Measurements from ENCODE around the gene NIM1K. TPM values are rescaled to one million over a fixed set of nuclear protein-coding genes. Genes with fewer than 3 reads are reported as not detected.
"Not testable (repeated sequence)": the region's sequence is repeated elsewhere in the genome, so short reads cannot be mapped to it uniquely, and the experiment has no call there.

NIM1K gene
- total RNA-seq, 1 experiment from 2014 or later, result 0.59 TPM

DNA sequence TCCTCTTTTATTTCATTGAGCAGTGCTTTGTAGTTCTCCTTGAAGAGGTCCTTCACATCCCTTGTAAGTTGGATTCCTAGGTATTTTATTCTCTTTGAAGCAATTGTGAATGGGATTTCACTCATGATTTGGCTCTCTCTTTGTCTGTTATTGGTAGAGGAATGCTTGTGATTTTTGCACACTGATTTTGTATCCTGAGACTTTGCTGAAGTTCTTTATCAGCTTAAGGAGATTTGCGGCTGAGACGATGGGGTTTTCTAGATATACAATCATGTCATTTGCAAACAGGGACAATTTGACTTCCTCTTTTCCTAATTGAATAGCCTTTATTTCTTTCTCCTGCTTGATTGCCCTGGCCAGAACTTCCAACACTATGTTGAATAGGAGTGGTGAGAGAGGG is 70.2 kb downstream of the NIM1K start:
- H3K27me3 ChIP-seq (ENCODE audit: control insufficient read depth, insufficient read depth, low read length); H3K27ac ChIP-seq (ENCODE audit: low read length); H3K4me3 ChIP-seq (ENCODE audit: low read depth in 2 of 2, low read length in 2 of 2); CTCF ChIA-PET; H3K9me3 ChIP-seq (ENCODE audit: control insufficient read depth, insufficient read depth, low read depth, low read length); POLR2A ChIA-PET; BruUV-seq (replicated peaks); DNase-seq (ENCODE audit: low read depth, low spot score); intact Hi-C loops (cut with micrococcal nuclease; ENCODE audit: unreplicated experiment); in situ Hi-C loops (cut with HindIII; ENCODE audit: low pct_unique_long_range_greater_than_20kb, low sequenced_read_pairs); ATAC-seq; H3K4me1 ChIP-seq (ENCODE audit: control insufficient read depth, insufficient read depth, low read length); H3K36me3 ChIP-seq (ENCODE audit: control insufficient read depth, insufficient read depth, low read length): not testable (repeated sequence)

DNA sequence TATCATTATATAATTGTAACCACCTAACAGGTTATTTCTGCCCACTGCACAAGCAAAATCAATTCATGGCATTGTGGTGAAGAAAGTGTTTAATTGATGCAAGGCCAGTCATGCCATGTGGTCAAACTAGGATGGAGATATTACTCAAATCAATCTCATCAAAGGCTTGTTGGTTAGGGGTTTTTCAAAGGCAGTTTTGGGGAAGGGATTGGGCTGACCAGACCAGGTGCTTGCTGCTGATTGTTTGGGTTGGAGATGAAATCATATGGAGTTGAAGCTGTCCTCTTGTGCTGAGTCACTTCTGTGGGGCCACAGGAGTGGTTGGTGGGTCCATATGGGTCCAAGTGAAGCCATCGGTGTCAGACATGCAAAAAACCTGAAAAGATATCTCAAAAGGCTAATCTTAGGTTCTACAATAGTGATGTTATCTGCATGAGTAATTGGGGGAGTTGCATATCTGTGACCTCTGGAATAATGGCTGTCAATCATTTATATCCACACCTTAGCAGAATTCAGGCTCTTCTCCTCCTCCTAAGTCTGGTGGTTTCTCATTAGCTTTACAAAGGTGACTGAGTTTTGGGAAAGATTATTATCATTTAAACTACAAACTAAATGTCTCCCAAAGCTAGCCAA is 76.3 kb downstream of the NIM1K start:
- H3K27me3 ChIP-seq (ENCODE audit: control insufficient read depth, insufficient read depth, low read length), result no peaks in the 10 kb centered on the region
- intact Hi-C loops (cut with micrococcal nuclease; ENCODE audit: unreplicated experiment), result no loop called here
- TF ChIP-seq, protein P1, sequence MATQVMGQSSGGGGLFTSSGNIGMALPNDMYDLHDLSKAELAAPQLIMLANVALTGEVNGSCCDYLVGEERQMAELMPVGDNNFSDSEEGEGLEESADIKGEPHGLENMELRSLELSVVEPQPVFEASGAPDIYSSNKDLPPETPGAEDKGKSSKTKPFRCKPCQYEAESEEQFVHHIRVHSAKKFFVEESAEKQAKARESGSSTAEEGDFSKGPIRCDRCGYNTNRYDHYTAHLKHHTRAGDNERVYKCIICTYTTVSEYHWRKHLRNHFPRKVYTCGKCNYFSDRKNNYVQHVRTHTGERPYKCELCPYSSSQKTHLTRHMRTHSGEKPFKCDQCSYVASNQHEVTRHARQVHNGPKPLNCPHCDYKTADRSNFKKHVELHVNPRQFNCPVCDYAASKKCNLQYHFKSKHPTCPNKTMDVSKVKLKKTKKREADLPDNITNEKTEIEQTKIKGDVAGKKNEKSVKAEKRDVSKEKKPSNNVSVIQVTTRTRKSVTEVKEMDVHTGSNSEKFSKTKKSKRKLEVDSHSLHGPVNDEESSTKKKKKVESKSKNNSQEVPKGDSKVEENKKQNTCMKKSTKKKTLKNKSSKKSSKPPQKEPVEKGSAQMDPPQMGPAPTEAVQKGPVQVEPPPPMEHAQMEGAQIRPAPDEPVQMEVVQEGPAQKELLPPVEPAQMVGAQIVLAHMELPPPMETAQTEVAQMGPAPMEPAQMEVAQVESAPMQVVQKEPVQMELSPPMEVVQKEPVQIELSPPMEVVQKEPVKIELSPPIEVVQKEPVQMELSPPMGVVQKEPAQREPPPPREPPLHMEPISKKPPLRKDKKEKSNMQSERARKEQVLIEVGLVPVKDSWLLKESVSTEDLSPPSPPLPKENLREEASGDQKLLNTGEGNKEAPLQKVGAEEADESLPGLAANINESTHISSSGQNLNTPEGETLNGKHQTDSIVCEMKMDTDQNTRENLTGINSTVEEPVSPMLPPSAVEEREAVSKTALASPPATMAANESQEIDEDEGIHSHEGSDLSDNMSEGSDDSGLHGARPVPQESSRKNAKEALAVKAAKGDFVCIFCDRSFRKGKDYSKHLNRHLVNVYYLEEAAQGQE (IDR thresholded peaks at IDR 0.05; ENCODE audit: insufficient read depth in 1 of 2, low read depth in 2 of 2, low read length in 1 of 2), result no peak
- no peak for TF ChIP-seq SIN3A (IDR thresholded peaks at IDR 0.05; ENCODE audit: borderline replicate concordance, insufficient read depth, low read depth, low read length)
- TF ChIP-seq POLR2AphosphoS5 (IDR thresholded peaks at IDR 0.05; ENCODE audit: low read depth, low read length), result no peak
- TF ChIP-seq TCF7L2 (IDR thresholded peaks at IDR 0.05; ENCODE audit: low read depth, low read length), result no peak
- TF ChIP-seq, protein P2, sequence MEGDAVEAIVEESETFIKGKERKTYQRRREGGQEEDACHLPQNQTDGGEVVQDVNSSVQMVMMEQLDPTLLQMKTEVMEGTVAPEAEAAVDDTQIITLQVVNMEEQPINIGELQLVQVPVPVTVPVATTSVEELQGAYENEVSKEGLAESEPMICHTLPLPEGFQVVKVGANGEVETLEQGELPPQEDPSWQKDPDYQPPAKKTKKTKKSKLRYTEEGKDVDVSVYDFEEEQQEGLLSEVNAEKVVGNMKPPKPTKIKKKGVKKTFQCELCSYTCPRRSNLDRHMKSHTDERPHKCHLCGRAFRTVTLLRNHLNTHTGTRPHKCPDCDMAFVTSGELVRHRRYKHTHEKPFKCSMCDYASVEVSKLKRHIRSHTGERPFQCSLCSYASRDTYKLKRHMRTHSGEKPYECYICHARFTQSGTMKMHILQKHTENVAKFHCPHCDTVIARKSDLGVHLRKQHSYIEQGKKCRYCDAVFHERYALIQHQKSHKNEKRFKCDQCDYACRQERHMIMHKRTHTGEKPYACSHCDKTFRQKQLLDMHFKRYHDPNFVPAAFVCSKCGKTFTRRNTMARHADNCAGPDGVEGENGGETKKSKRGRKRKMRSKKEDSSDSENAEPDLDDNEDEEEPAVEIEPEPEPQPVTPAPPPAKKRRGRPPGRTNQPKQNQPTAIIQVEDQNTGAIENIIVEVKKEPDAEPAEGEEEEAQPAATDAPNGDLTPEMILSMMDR (IDR thresholded peaks at IDR 0.05), result no peak
- no peak overlapping the region for H3K4me3 ChIP-seq (ENCODE audit: low read depth in 2 of 2, low read length in 2 of 2)
- no peaks in the 10 kb centered on the region for H3K9me3 ChIP-seq (ENCODE audit: control insufficient read depth, insufficient read depth, low read depth, low read length)
- no peak for ATAC-seq
- no peaks in the 10 kb centered on the region for H3K4me1 ChIP-seq (ENCODE audit: control insufficient read depth, insufficient read depth, low read length)
- no TSS peak for BruUV-seq (replicated peaks)
- CTCF ChIA-PET, result no interaction called here
- no peak overlapping the region for H3K27ac ChIP-seq (ENCODE audit: low read length)
- in situ Hi-C loops (cut with HindIII; ENCODE audit: low pct_unique_long_range_greater_than_20kb, low sequenced_read_pairs), result no loop called here
- POLR2A ChIA-PET, result no interaction called here
- DNase-seq (ENCODE audit: low read depth, low spot score), result no peak
- no peaks in the 10 kb centered on the region for H3K36me3 ChIP-seq (ENCODE audit: control insufficient read depth, insufficient read depth, low read length)

DNA sequence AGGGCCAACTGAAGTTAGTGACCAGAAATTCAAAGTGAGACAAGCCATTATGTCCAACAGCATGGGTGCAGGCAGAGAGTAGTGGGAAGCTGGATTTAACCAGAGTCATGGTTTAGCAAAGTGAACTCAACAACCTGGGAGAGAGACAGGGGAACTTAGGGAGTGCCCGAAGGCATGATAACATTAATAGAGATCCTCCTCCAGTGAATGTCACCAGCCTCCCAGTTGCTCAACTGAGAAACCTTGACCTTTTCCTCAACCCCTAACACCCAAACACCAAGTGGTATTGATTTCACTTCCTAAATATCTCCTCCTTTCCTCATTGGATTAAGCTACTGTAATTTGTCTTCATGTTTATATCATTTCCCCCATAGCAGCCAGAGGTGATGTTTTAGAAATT is 78.6 kb downstream of the NIM1K start:
- TF ChIP-seq, protein P2 (IDR thresholded peaks at IDR 0.05), result no peak
- TF ChIP-seq TCF7L2 (IDR thresholded peaks at IDR 0.05; ENCODE audit: low read depth, low read length) (no peak), POLR2AphosphoS5 (IDR thresholded peaks at IDR 0.05; ENCODE audit: low read depth, low read length) (no peak)
- TF ChIP-seq, protein P1 (IDR thresholded peaks at IDR 0.05; ENCODE audit: insufficient read depth in 1 of 2, low read depth in 2 of 2, low read length in 1 of 2), result no peak
- in situ Hi-C loops (cut with HindIII; ENCODE audit: low pct_unique_long_range_greater_than_20kb, low sequenced_read_pairs) (no loop called here), intact Hi-C loops (cut with micrococcal nuclease; ENCODE audit: unreplicated experiment) (no loop called here)
- Histone ChIP-seq H3K4me1 (ENCODE audit: control insufficient read depth, insufficient read depth, low read length) (no peaks in the 10 kb centered on the region), H3K27ac (ENCODE audit: low read length) (no peak overlapping the region), H3K36me3 (ENCODE audit: control insufficient read depth, insufficient read depth, low read length) (no peaks in the 10 kb centered on the region), H3K27me3 (ENCODE audit: control insufficient read depth, insufficient read depth, low read length) (no peaks in the 10 kb centered on the region; the same call in 1 of the 2 replicates), H3K9me3 (ENCODE audit: control insufficient read depth, insufficient read depth, low read depth, low read length) (no peaks in the 10 kb centered on the region), H3K4me3 (ENCODE audit: low read depth in 2 of 2, low read length in 2 of 2) (no peak overlapping the region)
- BruUV-seq (replicated peaks), result no TSS peak
- ATAC-seq (no peak), DNase-seq (ENCODE audit: low read depth, low spot score) (no peak)
- POLR2A ChIA-PET, result interaction anchor here (0.6 kb wide), 1 partner anchor 24 kb away, joined by 7 read pairs; no protein-coding TSS in a partner anchor
- CTCF ChIA-PET, result no interaction called here

Measured in Panc1 (cell line).